ENCODE measurements around the gene CHST13.
A peak's percentile ranks its signal among the peaks of the same experiment; 100 is the strongest.
"Not testable (repeated sequence)": the region's sequence is repeated elsewhere in the genome, so short reads cannot be mapped to it uniquely, and the experiment has no call there.

The CHST13 gene

DNA sequence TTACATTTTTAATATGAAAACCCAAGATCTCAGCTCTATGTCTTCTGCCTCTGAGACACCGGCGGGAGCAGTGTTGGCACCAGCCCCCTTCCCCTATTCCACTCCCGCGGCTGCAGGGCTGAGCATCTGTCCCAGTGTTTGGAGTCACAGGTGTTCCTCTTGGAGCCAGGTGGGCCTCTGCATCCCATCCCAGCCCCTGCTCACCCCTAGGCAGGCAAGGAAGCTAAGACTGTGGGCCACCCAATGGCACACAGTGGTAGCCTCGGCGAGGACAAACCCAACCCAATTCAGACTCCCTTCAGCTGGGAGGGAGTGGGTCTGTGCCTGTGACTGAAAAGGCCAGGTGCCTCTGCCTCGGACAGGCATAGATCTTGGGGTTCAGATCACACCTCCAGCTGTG is 3.1 kb downstream of the CHST13 start:
- no peak for DNase-seq

DNA sequence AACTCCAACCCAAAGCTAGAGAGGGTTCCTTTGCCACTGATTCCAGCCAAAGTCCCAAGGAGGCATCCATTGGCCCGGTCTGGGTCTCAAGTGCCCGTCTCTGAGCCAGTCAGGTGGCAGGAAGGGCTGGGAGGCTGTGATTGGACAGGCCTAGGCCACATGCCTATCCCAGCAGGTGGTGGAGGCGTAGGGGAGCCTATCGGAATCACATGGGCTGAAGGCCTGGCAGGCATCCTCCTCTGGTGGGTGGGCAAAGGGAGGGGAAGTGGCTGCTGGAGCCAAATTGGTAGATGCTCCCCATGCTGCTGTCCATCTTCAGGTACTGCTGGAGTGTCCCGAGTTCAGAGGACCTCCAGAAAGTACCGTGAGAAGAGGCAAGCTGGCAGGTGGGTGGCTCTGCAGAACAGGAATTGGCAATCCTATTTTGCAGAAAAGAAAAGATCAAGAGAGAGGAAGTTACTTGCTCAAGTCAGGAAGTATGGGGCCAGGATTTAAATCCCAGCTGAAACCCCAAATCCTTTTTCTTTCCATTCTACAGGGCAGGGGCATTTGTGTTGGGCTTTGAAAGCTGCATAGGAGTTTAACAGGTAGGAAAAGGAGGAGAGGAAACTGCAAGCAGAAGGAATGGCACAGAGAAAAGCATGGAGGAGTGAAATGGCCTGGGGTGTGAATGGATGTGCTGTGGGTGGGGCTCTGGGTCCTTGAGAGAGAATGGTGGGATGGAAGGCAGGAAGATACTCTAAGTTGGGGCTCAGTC is 3.7 kb downstream of the CHST13 start:
- DNase-seq = no peak

DNA sequence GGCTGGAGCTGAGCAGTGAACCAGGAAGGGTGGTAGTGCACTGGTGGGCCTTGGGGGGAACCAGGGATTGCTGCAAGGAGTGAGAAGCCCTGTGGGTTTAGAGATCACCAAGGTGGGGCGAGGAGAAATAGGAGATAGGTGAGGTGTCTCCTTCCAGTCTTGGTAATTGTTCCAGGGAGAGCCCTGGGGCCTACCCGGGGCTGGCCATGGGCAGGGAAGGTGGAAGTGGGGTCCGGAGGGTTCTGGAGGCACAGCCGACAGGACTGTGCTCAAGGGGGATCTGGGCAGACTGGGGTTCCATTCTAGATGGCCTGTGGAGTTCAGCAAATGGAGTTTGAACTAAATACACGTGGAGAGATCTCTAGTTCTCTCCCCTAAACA is 4.5 kb downstream of the CHST13 start:
- no peak for DNase-seq

DNA sequence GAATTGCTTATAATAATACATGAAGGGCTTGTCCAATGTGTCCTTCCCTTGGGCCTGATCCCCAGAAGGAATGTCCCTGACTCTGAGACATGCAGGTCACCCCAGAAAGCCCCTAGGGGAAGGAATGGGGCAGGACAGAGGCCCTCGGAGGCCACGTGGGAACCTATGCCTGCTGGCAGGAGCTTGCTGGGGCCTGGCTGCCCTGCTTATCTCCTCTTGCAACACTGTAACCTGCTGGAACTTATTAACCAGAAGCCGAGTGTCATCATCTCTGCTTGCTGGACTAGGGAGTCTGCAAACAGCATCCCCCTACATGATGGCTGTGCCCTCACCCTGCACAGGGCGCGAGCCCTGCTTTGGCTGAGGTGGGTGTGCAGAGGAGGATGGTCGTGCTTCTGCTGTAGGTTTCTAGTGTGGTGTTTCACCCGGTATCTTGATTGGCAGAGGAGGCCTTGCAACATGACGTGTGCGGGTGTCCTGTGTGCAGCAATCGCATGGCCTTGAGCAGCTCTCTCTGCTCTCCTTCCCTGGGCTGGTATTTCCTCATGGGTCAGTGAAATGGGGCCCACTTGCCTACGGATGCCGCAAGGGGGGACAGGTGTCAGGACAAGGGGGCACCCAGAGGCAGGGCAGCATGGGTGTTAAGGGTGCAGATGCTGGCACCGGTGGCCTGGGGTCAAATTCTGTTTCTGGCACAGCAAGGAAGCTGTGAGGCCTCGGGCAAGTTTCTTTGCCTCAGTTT is 5.0 kb downstream of the CHST13 start:
- no peak for DNase-seq

DNA sequence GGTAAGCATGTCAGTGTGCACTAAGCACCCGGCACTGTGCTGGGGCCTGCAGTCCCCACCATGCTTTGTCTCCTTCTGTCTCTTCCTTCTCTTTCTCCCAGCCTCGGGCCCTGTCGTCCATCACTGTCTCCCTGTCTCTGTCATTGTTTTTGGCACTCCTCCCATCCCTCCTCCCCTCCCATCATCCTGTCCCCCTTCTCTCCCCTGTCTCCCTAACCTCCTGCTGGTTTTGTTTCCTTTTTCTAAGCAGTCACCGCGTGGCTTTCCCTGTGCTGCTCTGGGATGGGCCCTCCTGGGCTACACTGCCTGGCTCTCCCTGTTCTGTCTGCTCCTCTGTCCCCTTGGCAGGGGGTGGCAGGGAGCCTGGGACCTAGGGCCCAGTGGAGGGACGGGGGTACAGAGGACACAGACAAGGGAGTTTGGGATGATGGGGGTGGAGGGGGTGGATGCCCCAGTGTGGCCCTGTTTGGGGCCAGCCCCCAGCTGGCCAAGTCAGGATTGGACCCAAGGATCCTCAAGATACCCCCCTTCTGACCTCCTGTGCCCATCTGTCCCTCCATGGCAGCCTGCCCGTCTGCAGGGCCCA is 5.7 kb downstream of the CHST13 start:
- DNase-seq = no peak

DNA sequence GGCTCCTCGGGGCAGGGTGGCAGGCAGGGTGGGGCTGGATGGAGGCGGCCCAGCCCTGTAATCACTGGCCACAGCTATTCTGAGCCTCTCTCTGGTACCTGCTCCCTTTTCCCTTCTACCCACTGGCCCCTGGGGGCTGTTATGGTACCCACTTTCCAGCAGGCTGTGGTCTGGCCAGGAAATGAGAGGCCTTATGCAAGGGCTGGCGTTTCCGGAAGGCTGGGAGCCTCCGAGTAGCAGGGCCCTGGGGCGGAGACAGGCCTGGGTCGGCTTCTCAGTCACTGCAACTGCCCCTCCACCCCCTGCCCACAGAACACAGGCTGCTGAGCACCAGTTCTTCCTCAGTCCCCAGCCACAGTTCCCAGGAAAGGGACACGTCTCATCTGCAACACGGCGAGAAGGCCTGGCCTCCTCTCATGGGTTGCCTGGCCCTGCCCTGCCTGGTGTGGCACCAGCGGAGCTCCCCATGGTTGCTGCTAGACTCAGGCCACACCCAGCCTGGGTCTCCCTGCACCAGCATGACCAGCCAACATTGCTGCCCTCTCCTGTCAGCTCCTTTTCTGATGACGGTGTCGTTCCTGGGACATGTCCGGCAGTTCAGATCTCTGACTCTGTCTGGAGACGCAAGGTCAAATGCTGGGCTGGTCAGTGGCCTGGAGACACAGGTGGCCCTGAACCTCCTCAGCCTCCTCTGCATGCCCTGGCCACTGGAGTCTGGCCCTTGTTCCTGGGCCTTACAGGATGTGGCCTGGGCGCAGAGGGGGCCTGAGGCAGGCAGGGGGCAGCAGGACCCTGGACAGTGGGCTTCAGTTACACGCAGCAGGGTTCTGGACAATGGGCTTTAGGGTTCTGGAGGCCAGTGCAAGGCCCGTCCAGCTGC is 6.5 kb downstream of the CHST13 start:
- DNase-seq = no peak

DNA sequence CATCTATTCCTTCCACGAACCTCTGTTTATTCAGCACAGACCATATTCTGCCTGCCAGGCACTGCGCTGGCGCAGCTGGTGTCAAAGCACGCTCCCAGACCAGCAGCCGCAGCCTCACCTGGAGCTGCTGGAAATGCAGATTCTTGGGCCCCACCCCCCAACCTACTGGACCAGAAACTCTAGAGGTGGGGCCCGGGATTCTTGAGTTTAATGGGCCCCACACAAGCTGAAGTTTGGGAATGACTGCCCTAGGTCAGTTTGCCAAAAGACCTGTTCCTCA is 7.0 kb downstream of the CHST13 start:
- no peak for DNase-seq

DNA sequence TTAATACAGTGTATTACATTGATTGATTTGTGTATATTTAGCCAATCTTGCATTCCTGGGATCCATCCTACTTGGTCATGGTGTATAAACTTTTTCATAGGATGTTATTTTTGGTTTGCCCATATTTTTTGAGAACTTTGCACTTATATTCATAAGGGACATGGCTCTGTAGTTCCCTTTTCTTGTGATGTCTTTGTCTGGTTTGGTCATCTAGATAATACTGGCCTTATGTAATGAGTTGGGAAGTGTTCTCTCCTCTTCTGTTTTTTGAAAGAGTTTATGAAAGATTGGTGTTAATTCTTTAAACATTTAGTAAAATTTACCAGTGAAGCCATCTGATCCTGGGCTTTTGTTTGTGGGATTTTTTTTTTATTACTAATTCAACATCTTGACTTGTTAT is 9.6 kb downstream of the CHST13 start:
- no peak for DNase-seq

DNA sequence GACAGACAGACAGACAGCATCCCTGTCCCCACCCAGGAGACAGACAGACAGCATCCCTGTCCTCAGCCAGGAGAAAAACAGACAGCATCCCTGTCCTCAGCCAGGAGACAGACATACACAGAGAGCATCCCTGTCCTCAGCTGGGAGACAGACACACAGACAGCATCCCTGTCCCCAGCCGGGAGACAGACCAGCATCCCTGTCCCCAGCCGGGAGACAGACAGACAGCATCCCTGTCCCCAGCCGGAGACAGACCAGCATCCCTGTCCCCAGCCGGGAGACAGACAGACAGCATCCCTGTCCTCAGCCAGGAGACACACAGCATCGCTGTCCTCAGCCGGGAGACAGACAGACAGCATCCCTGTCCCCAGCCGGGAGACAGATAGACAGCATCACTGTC is 10.8 kb downstream of the CHST13 start:
- DNase-seq = not testable (repeated sequence)

DNA sequence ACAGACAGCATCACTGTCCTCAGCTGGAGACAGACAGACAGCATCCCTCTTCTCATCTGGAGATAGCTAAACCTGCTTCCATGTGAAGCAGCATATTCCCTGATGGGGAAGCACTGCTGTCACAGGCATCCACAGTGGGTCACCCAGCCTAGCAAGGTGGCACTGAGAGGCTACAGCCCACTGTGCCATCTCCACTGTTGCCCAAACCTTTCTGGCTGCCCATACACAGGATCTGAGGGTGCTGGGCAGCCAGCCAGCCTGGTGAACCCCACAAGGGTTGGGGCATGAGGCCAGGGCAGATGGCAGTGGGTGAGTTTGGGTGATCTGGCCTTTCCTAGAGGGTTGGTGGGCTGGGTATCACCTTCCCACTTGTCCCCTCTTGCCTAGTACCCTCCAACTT is 11.7 kb downstream of the CHST13 start:
- no peak for DNase-seq

DNA sequence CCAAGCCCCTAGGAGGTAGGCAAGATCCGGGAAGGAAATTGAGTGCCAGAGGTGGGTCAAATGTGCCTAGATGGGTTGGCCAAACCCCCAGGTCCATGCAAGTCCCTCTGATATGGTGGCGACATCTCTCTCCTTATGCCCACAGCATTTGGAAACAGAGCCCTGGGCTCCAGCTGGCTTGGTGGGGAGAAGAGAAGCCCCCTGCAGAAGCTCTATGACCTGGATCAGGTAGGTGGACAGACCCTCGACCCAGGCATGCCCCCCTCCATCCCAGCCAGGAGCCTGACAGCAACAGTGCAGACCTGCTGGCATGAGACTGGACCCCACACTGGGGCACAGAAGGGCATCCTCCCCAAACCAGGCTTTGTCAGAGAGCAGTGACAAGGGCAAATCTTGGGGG is 12.2 kb downstream of the CHST13 start:
- DNase-seq = no peak

DNA sequence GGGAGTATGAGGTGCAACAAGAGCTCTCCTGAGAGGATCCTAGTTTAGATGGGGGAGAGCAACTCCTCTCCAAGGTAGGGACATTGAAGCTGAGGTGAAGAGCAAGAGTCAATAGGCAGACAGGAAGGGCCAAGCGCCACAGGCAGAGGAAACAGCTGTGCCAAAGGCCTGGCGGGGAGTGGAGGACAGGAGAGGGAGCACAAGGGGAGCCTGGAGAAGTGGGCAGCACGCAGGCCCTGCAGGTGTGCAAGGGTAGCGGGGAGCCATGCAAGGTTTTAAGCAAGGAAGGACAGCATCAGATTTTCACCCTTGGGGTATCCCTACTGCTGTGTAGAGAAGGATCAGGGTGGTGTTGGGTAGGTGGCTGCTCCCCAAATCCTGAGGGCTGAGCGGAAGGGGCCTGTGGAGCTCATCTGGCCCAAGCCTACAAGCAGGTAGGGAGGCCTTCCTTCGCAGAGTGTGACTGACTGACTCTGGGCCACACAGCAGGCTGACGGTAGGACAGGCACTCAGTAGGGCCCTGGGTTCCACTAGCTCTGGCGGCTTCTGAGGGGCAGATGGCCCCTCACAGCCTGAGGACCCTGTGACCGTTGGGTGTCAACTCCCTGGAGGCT is 13.3 kb downstream of the CHST13 start:
- peak; percentile 38 for DNase-seq

DNA sequence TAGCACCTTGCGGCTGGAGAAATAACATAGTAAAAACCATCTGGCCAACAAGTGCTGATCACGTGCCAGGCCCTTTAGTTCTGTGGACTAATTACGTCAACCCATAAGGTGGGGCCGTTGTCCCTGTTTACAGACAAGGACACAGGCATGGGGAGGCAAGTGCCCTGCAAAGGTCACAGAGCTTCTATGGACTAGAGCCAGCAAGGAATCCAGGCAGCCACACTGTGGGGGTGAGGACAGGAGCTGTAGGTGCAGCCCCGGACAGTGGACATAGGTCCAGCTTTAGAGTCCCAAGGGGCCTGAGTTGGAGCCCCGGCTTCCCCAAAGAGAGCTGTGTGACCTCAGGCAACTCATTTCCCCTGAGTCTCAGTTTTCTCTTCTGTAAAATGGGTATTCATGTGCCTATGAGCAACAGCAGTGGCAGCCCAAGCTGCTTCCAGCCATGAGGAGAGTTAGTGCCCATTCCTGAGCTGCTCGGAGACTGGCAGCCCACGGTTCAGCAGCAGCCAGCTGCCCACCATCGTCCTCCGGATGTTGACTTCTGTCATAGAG is 13.9 kb downstream of the CHST13 start:
- no peak for DNase-seq

DNA sequence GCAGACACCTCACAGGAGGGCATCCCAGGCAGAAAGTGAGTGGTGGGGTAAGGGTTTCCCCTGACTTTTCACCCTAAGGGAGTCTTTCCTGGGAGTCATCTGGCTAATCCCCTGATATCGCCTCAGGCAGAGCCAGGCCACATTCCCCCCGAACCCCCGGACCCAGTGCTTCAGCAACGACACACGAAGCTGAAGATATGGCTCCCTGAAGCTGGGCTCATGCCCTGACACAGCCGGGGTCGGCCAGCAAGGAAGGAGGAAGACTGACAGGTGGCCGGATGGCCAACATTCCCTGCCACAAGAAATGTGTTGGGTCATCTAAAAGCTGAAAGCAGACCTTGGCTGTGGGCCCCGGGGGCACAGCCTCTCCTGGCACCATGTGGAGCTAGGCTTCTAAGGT is 14.4 kb downstream of the CHST13 start:
- DNase-seq = peak; percentile 43

DNA sequence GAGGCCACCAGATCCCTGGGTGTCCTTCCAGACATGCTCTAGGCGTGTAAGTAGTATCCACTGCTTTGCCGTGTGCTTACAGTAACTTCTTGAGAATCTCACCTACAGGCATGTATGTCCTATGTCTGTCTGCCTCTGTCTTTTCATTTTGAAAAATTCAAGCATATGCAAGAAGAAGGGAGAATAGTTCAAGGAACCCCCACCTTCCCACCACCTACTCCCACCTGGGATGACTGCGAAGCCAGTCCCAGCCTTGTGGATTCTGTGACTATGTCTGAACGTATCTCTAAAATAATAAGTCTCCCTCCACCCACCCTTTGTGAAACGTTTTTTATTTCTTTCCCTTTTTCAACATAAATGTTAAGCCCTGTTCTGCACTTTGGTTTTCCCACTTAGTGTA is 15.0 kb downstream of the CHST13 start:
- DNase-seq = peak; percentile 29

DNA sequence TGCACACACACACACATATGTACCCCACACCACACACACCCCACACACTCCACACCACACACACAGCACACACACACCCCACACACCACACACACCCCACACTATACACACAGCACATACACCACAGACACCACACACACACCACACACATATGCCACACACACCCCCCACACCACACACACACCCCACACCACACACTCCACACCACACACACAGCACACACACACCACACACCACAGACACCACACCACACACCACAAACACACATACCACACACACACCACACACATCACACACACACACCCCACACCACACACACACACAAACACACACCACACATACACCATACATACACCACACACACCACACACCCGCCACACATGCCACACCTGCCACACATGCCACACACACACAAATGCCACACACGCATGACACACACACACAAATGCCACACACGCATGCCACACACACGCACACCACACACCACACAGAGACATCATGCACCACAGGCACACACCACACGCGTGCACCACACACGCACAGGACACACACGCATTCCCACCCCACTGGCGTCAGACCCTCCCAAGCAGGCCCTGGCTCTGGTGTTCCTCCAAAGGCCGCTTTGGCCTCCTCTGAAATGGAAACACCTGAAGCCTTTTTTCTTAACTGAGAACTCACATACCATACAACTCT is 15.7 kb downstream of the CHST13 start:
- DNase-seq = no peak

DNA sequence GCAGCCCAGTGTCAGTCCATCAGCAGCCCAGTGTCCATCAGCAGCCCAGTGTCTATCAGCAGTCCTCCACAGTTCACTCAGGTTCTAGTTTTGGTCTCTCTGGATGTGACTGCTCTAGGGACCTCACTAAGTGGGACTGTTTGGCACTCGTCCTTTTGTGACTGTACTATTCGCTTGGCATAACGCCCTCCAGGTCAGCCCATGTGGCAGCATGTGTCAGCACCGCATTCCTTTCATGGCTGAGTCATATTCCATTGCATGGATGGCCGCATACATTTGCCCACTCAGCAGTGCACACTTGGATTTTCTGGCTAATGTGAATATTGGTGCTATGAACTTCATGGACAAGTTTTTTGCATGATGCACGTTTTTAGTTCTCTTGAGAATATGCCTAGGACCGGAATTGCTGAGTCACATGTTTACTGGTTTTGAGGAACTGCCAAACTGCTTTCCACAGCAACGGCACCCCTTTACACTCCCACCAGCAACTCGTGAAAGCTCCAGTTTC is 16.4 kb downstream of the CHST13 start:
- DNase-seq = peak; percentile 71

DNA sequence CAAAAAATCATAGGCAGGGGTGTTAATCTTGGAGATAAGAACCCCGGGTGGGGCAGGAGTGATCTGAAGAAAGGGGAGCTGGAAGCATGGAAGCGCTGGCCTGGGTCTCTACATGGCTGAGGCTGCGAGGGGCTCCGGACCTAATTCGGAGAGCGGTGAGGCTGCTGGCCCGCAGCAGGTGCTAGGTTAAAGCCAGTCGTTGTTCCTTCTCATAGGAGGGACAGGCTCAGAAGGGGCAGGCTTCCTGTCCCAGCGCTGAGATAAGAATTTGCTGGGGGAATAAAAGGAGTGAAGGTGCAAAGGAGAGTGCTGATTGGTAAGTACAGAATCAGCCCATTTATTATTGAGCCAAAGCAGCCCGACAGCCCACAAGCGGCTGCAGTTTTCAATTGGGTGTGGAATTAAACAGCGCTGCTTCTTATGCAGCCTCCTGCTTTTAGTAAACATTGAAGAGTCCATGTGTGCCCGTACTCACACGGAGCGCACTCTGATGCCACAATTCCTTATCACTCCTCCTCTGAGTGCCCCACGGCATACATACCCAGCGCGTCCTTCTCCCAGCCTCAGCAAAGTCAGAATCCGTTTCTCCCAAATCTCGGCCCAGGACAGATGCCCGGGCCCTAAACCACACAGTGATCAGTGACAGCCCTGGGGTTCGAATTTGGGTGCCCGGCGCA is 17.1 kb downstream of the CHST13 start:
- peak; percentile 37 for DNase-seq

DNA sequence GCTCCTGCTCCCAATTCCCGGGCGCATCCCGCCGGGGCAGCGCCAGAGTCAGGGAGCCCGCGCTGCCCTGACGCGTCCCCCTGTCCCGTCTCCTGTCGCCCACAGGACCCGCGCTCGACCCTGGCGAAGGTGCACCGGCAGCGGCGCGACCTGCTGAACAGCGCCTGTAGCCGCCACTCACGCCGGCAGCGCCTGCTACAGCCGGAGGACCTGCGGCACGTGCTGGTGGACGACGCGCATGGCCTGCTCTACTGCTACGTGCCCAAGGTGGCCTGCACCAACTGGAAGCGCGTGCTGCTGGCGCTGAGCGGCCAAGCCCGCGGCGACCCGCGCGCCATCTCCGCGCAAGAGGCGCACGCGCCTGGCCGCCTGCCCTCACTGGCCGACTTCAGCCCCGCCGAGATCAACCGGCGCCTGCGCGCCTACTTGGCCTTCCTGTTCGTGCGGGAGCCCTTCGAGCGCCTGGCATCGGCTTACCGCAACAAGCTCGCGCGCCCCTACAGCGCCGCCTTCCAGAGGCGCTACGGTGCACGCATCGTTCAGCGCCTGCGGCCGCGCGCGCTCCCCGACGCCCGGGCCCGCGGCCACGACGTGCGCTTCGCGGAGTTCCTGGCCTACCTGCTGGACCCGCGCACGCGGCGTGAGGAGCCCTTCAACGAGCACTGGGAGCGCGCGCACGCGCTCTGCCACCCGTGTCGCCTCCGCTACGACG is 17.8 kb downstream of the CHST13 start:
- peak; percentile 41 for DNase-seq

Measured in islet precursor cell (in vitro differentiated cells).